H9 (cell line): Measurements from ENCODE around the gene IFI44L. TPM values are rescaled to one million over a fixed set of nuclear protein-coding genes. Genes with fewer than 3 reads are reported as not detected.

ENCODE experiments used
- DNase-seq: peaks from one replicate; pipeline ENCODE4 v3.0.0-alpha.2; 2017
- H2AFZ ChIP-seq: one replicate; pipeline ENCODE4 v1.6.1; 2013; ENCODE audit warnings: mild to moderate bottlenecking, low read length, control low read depth, moderate library complexity
- H2AK5ac ChIP-seq: 2 replicates; pipeline ENCODE4 v1.6.1; 2013; ENCODE audit warnings: low read length, control low read depth, mixed read lengths; ENCODE audit not compliant: insufficient read length
- H2BK120ac ChIP-seq: one replicate; pipeline ENCODE4 v1.6.1; 2013; ENCODE audit warnings: low read depth, mild to moderate bottlenecking, low read length, control low read depth, inconsistent platforms; ENCODE audit not compliant: poor library complexity, severe bottlenecking
- H2BK12ac ChIP-seq: 2 replicates; pipeline ENCODE4 v1.6.1; 2013; ENCODE audit warnings: low read length, control low read depth, mixed read lengths, low read depth; ENCODE audit not compliant: insufficient read length
- H2BK15ac ChIP-seq: 2 replicates; pipeline ENCODE4 v1.6.1; 2013; ENCODE audit warnings: low read depth, low read length, control low read depth
- H2BK20ac ChIP-seq: one replicate; pipeline ENCODE4 v1.6.1; 2013; ENCODE audit warnings: low read depth, mild to moderate bottlenecking, low read length, control low read depth, inconsistent platforms; ENCODE audit not compliant: poor library complexity, severe bottlenecking
- H2BK5ac ChIP-seq: 2 replicates; pipeline ENCODE4 v1.6.1; 2013; ENCODE audit warnings: low read length, control low read depth, mixed read lengths; ENCODE audit not compliant: insufficient read length
- H3K14ac ChIP-seq: 2 replicates; pipeline ENCODE4 v1.6.1; 2013; ENCODE audit warnings: low read length, control low read depth; ENCODE audit not compliant: insufficient read depth
- H3K18ac ChIP-seq: 2 replicates; pipeline ENCODE4 v1.6.1; 2013; ENCODE audit warnings: low read depth, mild to moderate bottlenecking, mixed read lengths, low read length, control low read depth; ENCODE audit not compliant: insufficient read length
- H3K23ac ChIP-seq: 2 replicates; pipeline ENCODE4 v1.6.1; 2013; ENCODE audit warnings: low read length, control low read depth, mixed read lengths, low read depth; ENCODE audit not compliant: insufficient read length
- H3K23me2 ChIP-seq: 2 replicates; pipeline ENCODE4 v1.6.1; 2013; ENCODE audit warnings: low read depth, mild to moderate bottlenecking, mixed read lengths, low read length, control low read depth; ENCODE audit not compliant: insufficient read length, poor library complexity, severe bottlenecking
- H3K27ac ChIP-seq: 2 replicates; pipeline ENCODE4 v1.5.1; 2013; ENCODE audit warnings: low read length, control low read depth, mixed read lengths, low read depth; ENCODE audit not compliant: insufficient read length
- H3K27me3 ChIP-seq: 2 replicates; pipeline ENCODE4 v1.6.1; 2013; ENCODE audit warnings: low read length, control low read depth, inconsistent platforms; ENCODE audit not compliant: insufficient read depth
- H3K4ac ChIP-seq: 2 replicates; pipeline ENCODE4 v1.6.1; 2013; ENCODE audit warnings: low read depth, mild to moderate bottlenecking, control low read depth, inconsistent platforms, low read length, moderate library complexity
- H3K4me1 ChIP-seq: 2 replicates; pipeline ENCODE4 v1.6.1; 2013; ENCODE audit warnings: low read length, control low read depth, inconsistent platforms; ENCODE audit not compliant: insufficient read depth
- H3K4me2 ChIP-seq: 2 replicates; pipeline ENCODE4 v1.6.1; 2013; ENCODE audit warnings: low read length, control low read depth, mixed read lengths; ENCODE audit not compliant: insufficient read length, insufficient read depth
- H3K56ac ChIP-seq: 2 replicates; pipeline ENCODE4 v1.6.1; 2013; ENCODE audit warnings: low read depth, mild to moderate bottlenecking, mixed read lengths, low read length, control low read depth; ENCODE audit not compliant: insufficient read length
- H3K79me1 ChIP-seq: 2 replicates; pipeline ENCODE4 v1.6.1; 2013; ENCODE audit warnings: low read depth, mild to moderate bottlenecking, moderate library complexity, low read length, control low read depth, inconsistent platforms; ENCODE audit not compliant: insufficient read depth, poor library complexity, severe bottlenecking
- H3K79me2 ChIP-seq: 2 replicates; pipeline ENCODE4 v1.6.1; 2013; ENCODE audit warnings: low read length, control low read depth, inconsistent platforms; ENCODE audit not compliant: insufficient read depth
- H3K9ac ChIP-seq: 2 replicates; pipeline ENCODE4 v1.6.1; 2013; ENCODE audit warnings: low read length, control low read depth, mixed read lengths; ENCODE audit not compliant: insufficient read length; ENCODE audit errors: extremely low read depth
- H3K9me3 ChIP-seq: one replicate; pipeline ENCODE4 v1.6.1; 2013; ENCODE audit warnings: low read depth, low read length, inconsistent platforms; ENCODE audit not compliant: control insufficient read depth
- H3T11ph ChIP-seq: one replicate; pipeline ENCODE4 v1.6.1; 2013; ENCODE audit warnings: mild to moderate bottlenecking, low read length, control low read depth, inconsistent platforms
- H4K20me1 ChIP-seq: one replicate; pipeline ENCODE4 v1.6.1; 2013; ENCODE audit not compliant: control insufficient read depth, insufficient read length, insufficient read depth
- H4K5ac ChIP-seq: 2 replicates; pipeline ENCODE4 v1.6.1; 2013; ENCODE audit warnings: low read depth, mild to moderate bottlenecking, mixed read lengths, low read length, control low read depth; ENCODE audit not compliant: insufficient read length
- H4K8ac ChIP-seq: replicated peaks from 2 replicates; pipeline ENCODE4 v1.6.1; 2013; ENCODE audit warnings: low read length, control low read depth, mixed read lengths, low read depth; ENCODE audit not compliant: insufficient read length
- H4K91ac ChIP-seq: 2 replicates; pipeline ENCODE4 v1.6.1; 2013; ENCODE audit warnings: low read depth, mild to moderate bottlenecking, moderate library complexity, mixed read lengths, low read length, control low read depth; ENCODE audit not compliant: insufficient read length
- H3K27ac Mint-ChIP-seq, 3 experiments: 2 replicates in 2 of 3; 3 replicates in 1 of 3; pipeline ENCODE4 v1.8.0; 2020 to 2021; ENCODE audit warnings: mixed read lengths in 3 of 3, mild to moderate bottlenecking in 1 of 3, moderate library complexity in 1 of 3
- H3K27me3 Mint-ChIP-seq: 2 replicates; pipeline ENCODE4 v1.8.0; 2021; ENCODE audit warnings: low read depth, mild to moderate bottlenecking, moderate library complexity, mixed read lengths
- H3K36me3 Mint-ChIP-seq, 3 experiments: 2 replicates in 2 of 3; 3 replicates in 1 of 3; pipeline ENCODE4 v1.8.0; 2020 to 2021; ENCODE audit warnings: low read depth in 3 of 3, mixed read lengths in 3 of 3; ENCODE audit not compliant: insufficient read depth in 1 of 3
- H3K4me1 Mint-ChIP-seq, 2 experiments: 2 replicates each; pipeline ENCODE4 v1.8.0; 2020; ENCODE audit warnings: mixed read lengths in 2 of 2
- H3K4me3 Mint-ChIP-seq, 2 experiments: 2 replicates in 1 of 2; 3 replicates in 1 of 2; pipeline ENCODE4 v1.8.0; 2020 to 2021; ENCODE audit warnings: mild to moderate bottlenecking in 2 of 2, mixed read lengths in 2 of 2, moderate library complexity in 1 of 2
- H3K9me3 Mint-ChIP-seq, 2 experiments: 2 replicates in 1 of 2; 3 replicates in 1 of 2; pipeline ENCODE4 v1.8.0; 2020; ENCODE audit warnings: mild to moderate bottlenecking in 2 of 2, mixed read lengths in 2 of 2, moderate library complexity in 1 of 2
- WGBS: extraction: QIAGEN DNeasy Blood & Tissue Kit; methylation state at CpG from one replicate; pipeline ENCODE4 v1.1.7; 2013; ENCODE audit warnings: missing lambda C conversion rate, low lambda C conversion rate, mixed read lengths; ENCODE audit not compliant: insufficient read length; ENCODE audit errors: extremely low coverage; 5-methylcytosine and 5-hydroxymethylcytosine counted together
- total RNA-seq: library from RNA; stranded (reverse); gene quantifications from 2 replicates; pipeline ENCODE4 v1.2.1, GENCODE V29; 2021
- TF ChIP-seq, protein P1 (sequence below): fragments of 200-600 bp; sonication (generic); conservative IDR thresholded peaks from 3 replicates; pipeline ENCODE4 v1.8.0; 2021; ENCODE audit warnings: antibody characterized with exemption, mild to moderate bottlenecking

Gene IFI44L
- total RNA-seq, 1 experiment from 2014 or later = not detected

GRCh38 chr1:78617615-78618026 lies 2.6 kb upstream of the IFI44L start:
- Mint-ChIP-seq H3K36me3 (no peaks in the 10 kb centered on the region), H3K4me3 (no peak overlapping the region; a peak in 1 of 5 replicates), H3K27ac (no peak overlapping the region), H3K27me3 (peaks cover 18% of the 10 kb centered on the region), H3K4me1 (peaks cover 0 to 2% of the 10 kb centered on the region in 2 experiments; a peak in 2 of 4 replicates), H3K9me3 (no peaks in the 10 kb centered on the region)
- Histone ChIP-seq H3T11ph (no peak overlapping the region), H4K20me1 (no peaks in the 10 kb centered on the region), H4K8ac (no peak overlapping the region), H4K91ac (no peak overlapping the region), H2BK12ac (no peak overlapping the region), H3K18ac (no peak overlapping the region), H3K4me1 (no peaks in the 10 kb centered on the region), H3K4ac (no peak overlapping the region), H2BK5ac (no peak overlapping the region), H3K4me2 (no peak overlapping the region), H3K27ac (no peak overlapping the region), H3K79me2 (no peaks in the 10 kb centered on the region), H2BK15ac (no peak overlapping the region), H2BK120ac (no peak overlapping the region), H3K27me3 (no peaks in the 10 kb centered on the region), H3K9me3 (no peaks in the 10 kb centered on the region), H3K79me1 (no peaks in the 10 kb centered on the region), H3K23ac (no peak overlapping the region), H4K5ac (no peak overlapping the region), H3K14ac (no peak overlapping the region), H2AFZ (no peak overlapping the region), H2AK5ac (no peak overlapping the region), H3K23me2 (no peaks in the 10 kb centered on the region), H2BK20ac (no peak overlapping the region), H3K9ac (no peak overlapping the region), H3K56ac (no peak overlapping the region)
- TF ChIP-seq, protein P1, sequence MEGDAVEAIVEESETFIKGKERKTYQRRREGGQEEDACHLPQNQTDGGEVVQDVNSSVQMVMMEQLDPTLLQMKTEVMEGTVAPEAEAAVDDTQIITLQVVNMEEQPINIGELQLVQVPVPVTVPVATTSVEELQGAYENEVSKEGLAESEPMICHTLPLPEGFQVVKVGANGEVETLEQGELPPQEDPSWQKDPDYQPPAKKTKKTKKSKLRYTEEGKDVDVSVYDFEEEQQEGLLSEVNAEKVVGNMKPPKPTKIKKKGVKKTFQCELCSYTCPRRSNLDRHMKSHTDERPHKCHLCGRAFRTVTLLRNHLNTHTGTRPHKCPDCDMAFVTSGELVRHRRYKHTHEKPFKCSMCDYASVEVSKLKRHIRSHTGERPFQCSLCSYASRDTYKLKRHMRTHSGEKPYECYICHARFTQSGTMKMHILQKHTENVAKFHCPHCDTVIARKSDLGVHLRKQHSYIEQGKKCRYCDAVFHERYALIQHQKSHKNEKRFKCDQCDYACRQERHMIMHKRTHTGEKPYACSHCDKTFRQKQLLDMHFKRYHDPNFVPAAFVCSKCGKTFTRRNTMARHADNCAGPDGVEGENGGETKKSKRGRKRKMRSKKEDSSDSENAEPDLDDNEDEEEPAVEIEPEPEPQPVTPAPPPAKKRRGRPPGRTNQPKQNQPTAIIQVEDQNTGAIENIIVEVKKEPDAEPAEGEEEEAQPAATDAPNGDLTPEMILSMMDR = peak; percentile 84
- DNase-seq = peak; percentile 73
- WGBS = no CpG with 5 or more reads among the region's 7 CpGs
